Measurements from ENCODE around the gene PLD1. TPM values are rescaled to one million over a fixed set of nuclear protein-coding genes. Genes with fewer than 3 reads are reported as not detected.
"Not testable (repeated sequence)": the region's sequence is repeated elsewhere in the genome, so short reads cannot be mapped to it uniquely, and the experiment has no call there.

PLD1 gene
- total and polyA plus RNA-seq, 4 donors: 3.1 to 31.1 (median 12.2) TPM

DNA sequence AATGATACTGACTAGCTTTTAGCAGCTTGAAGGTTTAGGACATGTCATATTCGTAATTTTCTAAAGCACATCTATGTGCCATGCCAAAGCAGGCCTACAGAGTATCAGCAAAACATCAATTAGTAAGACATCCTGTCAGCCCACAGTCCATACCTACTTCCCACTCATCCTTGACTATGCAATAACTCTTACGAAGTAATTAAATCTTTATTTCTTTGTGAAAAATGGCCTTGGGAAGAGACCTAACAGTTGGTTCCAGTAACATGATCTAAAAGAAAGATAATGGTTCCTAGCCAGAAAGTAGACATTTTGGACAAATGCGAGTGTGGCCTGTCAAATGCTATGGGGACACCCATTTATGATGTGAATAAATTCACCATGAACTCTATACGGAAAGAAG lies 177.5 kb downstream of the PLD1 start:
- 91 to 95% methylated on average over 4 of the region's 4 CpGs for WGBS, 2 donors

DNA sequence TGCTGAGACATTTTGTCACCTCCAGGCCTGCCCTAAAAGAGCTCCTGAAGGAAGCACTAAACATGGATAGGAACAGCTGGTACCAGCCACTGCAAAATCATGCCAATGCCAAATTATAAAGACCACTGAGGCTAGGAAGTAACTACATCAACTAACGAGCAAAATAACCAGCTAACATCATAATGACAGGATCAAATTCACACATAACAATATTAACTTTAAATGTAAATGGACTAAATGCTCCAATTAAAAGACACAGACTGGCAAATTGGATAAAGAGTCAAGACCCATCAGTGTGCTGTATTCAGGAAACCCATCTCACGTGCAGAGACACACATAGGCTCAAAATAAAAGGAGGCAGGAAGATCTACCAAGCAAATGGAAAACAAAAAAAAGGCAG lies 183.5 kb downstream of the PLD1 start:
- not testable (repeated sequence) for ATAC-seq (ENCODE audit: insufficient read depth, low FRiP score); DNase-seq; H3K4me3 ChIP-seq; H3K9me3 ChIP-seq (ENCODE audit: control insufficient read depth in 4 of 4, insufficient read depth in 3 of 4, low read length in 3 of 4); H3K4me1 ChIP-seq (ENCODE audit: control insufficient read depth in 5 of 5, insufficient read depth in 5 of 5, low read length in 5 of 5); H3K9ac ChIP-seq (ENCODE audit: insufficient read depth in 1 of 2, low read length in 2 of 2); H3K27ac ChIP-seq (ENCODE audit: low read depth in 1 of 2, low read length in 1 of 2); H3K36me3 ChIP-seq (ENCODE audit: control insufficient read depth in 4 of 4, insufficient read depth in 4 of 4, low read length in 4 of 4); H3K27me3 ChIP-seq (ENCODE audit: control insufficient read depth in 3 of 3, insufficient read depth in 3 of 3, low read length in 2 of 3)
- WGBS, 2 donors: 88 to 100% methylated on average over 2 of the region's 2 CpGs

More for the DNA sequence above, 177.5 kb downstream of the PLD1 start:
- Histone ChIP-seq H3K36me3 (ENCODE audit: control insufficient read depth in 4 of 4, insufficient read depth in 4 of 4, low read length in 4 of 4) (no peaks in the 10 kb centered on the region), H3K9me3 (ENCODE audit: control insufficient read depth in 4 of 4, insufficient read depth in 3 of 4, low read length in 3 of 4) (no peaks in the 10 kb centered on the region), H3K4me3 (no peak overlapping the region), H3K27ac (ENCODE audit: low read depth in 1 of 2, low read length in 1 of 2) (no peak overlapping the region), H3K27me3 (ENCODE audit: control insufficient read depth in 3 of 3, insufficient read depth in 3 of 3, low read length in 2 of 3) (no peaks in the 10 kb centered on the region), H3K4me1 (ENCODE audit: control insufficient read depth in 5 of 5, insufficient read depth in 5 of 5, low read length in 5 of 5) (no peaks in the 10 kb centered on the region), H3K9ac (ENCODE audit: insufficient read depth in 1 of 2, low read length in 2 of 2) (no peak overlapping the region)
- no peak for ATAC-seq (ENCODE audit: insufficient read depth, low FRiP score)
- TF ChIP-seq, protein P1, sequence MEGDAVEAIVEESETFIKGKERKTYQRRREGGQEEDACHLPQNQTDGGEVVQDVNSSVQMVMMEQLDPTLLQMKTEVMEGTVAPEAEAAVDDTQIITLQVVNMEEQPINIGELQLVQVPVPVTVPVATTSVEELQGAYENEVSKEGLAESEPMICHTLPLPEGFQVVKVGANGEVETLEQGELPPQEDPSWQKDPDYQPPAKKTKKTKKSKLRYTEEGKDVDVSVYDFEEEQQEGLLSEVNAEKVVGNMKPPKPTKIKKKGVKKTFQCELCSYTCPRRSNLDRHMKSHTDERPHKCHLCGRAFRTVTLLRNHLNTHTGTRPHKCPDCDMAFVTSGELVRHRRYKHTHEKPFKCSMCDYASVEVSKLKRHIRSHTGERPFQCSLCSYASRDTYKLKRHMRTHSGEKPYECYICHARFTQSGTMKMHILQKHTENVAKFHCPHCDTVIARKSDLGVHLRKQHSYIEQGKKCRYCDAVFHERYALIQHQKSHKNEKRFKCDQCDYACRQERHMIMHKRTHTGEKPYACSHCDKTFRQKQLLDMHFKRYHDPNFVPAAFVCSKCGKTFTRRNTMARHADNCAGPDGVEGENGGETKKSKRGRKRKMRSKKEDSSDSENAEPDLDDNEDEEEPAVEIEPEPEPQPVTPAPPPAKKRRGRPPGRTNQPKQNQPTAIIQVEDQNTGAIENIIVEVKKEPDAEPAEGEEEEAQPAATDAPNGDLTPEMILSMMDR (IDR thresholded peaks at IDR 0.05; ENCODE audit: control extremely low read depth, extremely low read depth): no peak
- no peak for DNase-seq

- no peak overlapping the region for H3K9ac ChIP-seq (ENCODE audit: insufficient read depth in 1 of 2, low read length in 2 of 2)
- H3K4me1 ChIP-seq (ENCODE audit: control insufficient read depth in 5 of 5, insufficient read depth in 5 of 5, low read length in 5 of 5): peaks cover 0 to 2% (median 0%) of the 10 kb centered on the region in 5 donors
- ATAC-seq (ENCODE audit: insufficient read depth, low FRiP score) (no peak), DNase-seq (no peak)
- H3K27me3 ChIP-seq (ENCODE audit: control insufficient read depth in 3 of 3, insufficient read depth in 3 of 3, low read length in 2 of 3): no peaks in the 10 kb centered on the region
- H3K27ac ChIP-seq (ENCODE audit: low read depth in 1 of 2, low read length in 1 of 2): no peak overlapping the region
- TF ChIP-seq, protein P1 (IDR thresholded peaks at IDR 0.05; ENCODE audit: control extremely low read depth, extremely low read depth): no peak
- 95 to 98% methylated on average over 2 of the region's 2 CpGs for WGBS, 2 donors
- H3K4me3 ChIP-seq: no peak overlapping the region
- H3K9me3 ChIP-seq (ENCODE audit: control insufficient read depth in 4 of 4, insufficient read depth in 3 of 4, low read length in 3 of 4): peaks cover 0 to 2% (median under 1%) of the 10 kb centered on the region in 4 donors
- H3K36me3 ChIP-seq (ENCODE audit: control insufficient read depth in 4 of 4, insufficient read depth in 4 of 4, low read length in 4 of 4): no peaks in the 10 kb centered on the region
These were observed 188.2 kb downstream of the PLD1 start for GRCh38 chr3:171622126-171622525.

GRCh38 chr3:171620825-171621434 lies 189.4 kb downstream of the PLD1 start:
- 92 to 97% methylated on average over 1 of the region's 1 CpG for WGBS, 2 donors
- DNase-seq: no peak
- TF ChIP-seq, protein P1 (IDR thresholded peaks at IDR 0.05; ENCODE audit: control extremely low read depth, extremely low read depth): no peak

More at GRCh38 chr3:171620825-171621434, 189.4 kb downstream of the PLD1 start:
- H3K9ac ChIP-seq (ENCODE audit: insufficient read depth in 1 of 2, low read length in 2 of 2): no peak overlapping the region
- H3K36me3 ChIP-seq (ENCODE audit: control insufficient read depth in 4 of 4, insufficient read depth in 4 of 4, low read length in 4 of 4): peaks cover 0 to 6% (median 0%) of the 10 kb centered on the region in 4 donors
- peaks cover 0 to 2% (median 0%) of the 10 kb centered on the region in 5 donors for H3K4me1 ChIP-seq (ENCODE audit: control insufficient read depth in 5 of 5, insufficient read depth in 5 of 5, low read length in 5 of 5)
- H3K27me3 ChIP-seq (ENCODE audit: control insufficient read depth in 3 of 3, insufficient read depth in 3 of 3, low read length in 2 of 3): no peaks in the 10 kb centered on the region
- no peak overlapping the region for H3K4me3 ChIP-seq
- peaks cover 0 to 2% (median under 1%) of the 10 kb centered on the region in 4 donors for H3K9me3 ChIP-seq (ENCODE audit: control insufficient read depth in 4 of 4, insufficient read depth in 3 of 4, low read length in 3 of 4)
- H3K27ac ChIP-seq (ENCODE audit: low read depth in 1 of 2, low read length in 1 of 2): no peak overlapping the region
- ATAC-seq (ENCODE audit: insufficient read depth, low FRiP score): no peak
